ENCODE measurements around the gene ANGPT4. TPM values are rescaled to one million over a fixed set of nuclear protein-coding genes. Genes with fewer than 3 reads are reported as not detected.

ANGPT4 gene
- polyA plus RNA-seq, 1 of the 3 experiments (the other 2 are of a cell fraction), result not detected

DNA sequence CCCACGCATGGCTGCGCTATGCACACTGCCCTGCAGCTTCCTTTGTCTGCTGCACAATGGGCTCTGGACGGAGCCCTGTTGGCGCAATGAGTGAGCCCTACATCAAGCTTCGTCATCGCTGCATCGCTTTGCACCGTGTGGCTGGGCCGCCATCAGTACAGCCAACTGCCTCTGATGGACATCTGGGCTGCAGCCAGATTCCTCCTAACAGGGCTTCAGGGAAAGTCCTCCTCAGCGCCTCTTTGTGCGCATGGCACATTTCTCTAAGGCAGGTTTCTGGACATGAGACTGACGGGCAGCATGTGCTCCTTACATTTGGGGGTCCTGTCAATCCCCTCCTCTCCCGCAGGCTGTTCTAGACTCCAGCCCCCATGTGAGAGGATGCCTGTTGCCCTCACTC, 29.7 kb upstream of the ANGPT4 start:
- Histone ChIP-seq H2AFZ (ENCODE audit: low read depth) (no peak overlapping the region), H3K9me3 (no peaks in the 10 kb centered on the region), H3K4me2 (no peak overlapping the region), H3K27me3 (ENCODE audit: insufficient read depth) (no peaks in the 10 kb centered on the region), H3K79me2 (ENCODE audit: insufficient read depth) (no peaks in the 10 kb centered on the region), H4K20me1 (ENCODE audit: insufficient read depth) (no peaks in the 10 kb centered on the region), H3F3A (replicated peaks; ENCODE audit: insufficient read depth) (no peaks in the 10 kb centered on the region), H3K27ac (ENCODE audit: low read depth in 2 of 2, low read length in 1 of 2) (no peak overlapping the region), H3K4me1 (ENCODE audit: control insufficient read depth in 1 of 2, insufficient read depth in 2 of 2, low read depth in 1 of 2, low read length in 1 of 2) (peaks cover 0 to 4% of the 10 kb centered on the region in 2 experiments; a peak in 1 of 4 replicates), H3K9ac (no peak overlapping the region), H3K36me3 (replicated peaks in 1 of 2; ENCODE audit: control insufficient read depth in 1 of 2, insufficient read depth in 2 of 2, low read length in 1 of 2) (no peaks in the 10 kb centered on the region), H3K9me2 (no peaks in the 10 kb centered on the region), H3K4me3 (ENCODE audit: low read depth in 2 of 2, low read length in 1 of 2) (no peak overlapping the region)
- TF ChIP-seq RXRA (IDR thresholded peaks at IDR 0.05; ENCODE audit: borderline replicate concordance, low read depth) (no peak), CHD2 (IDR thresholded peaks at IDR 0.05; ENCODE audit: low read length, partially characterized antibody) (no peak), GATA2 (CRISPR knock-in tag; IDR thresholded peaks at IDR 0.05) (no peak), RFX5 (IDR thresholded peaks at IDR 0.05; ENCODE audit: low read length) (no peak), RAD21 (IDR thresholded peaks at IDR 0.05; ENCODE audit: low read length) (no peak), JUND (IDR thresholded peaks at IDR 0.05) (no peak), POLR2AphosphoS5 (IDR thresholded peaks at IDR 0.05; ENCODE audit: low read depth, low read length) (no peak), YY1 (IDR thresholded peaks at IDR 0.05; ENCODE audit: low read depth) (no peak), TAF1 (IDR thresholded peaks at IDR 0.05; ENCODE audit: borderline replicate concordance, low read depth, low read length) (no peak)
- TF ChIP-seq, protein P1, sequence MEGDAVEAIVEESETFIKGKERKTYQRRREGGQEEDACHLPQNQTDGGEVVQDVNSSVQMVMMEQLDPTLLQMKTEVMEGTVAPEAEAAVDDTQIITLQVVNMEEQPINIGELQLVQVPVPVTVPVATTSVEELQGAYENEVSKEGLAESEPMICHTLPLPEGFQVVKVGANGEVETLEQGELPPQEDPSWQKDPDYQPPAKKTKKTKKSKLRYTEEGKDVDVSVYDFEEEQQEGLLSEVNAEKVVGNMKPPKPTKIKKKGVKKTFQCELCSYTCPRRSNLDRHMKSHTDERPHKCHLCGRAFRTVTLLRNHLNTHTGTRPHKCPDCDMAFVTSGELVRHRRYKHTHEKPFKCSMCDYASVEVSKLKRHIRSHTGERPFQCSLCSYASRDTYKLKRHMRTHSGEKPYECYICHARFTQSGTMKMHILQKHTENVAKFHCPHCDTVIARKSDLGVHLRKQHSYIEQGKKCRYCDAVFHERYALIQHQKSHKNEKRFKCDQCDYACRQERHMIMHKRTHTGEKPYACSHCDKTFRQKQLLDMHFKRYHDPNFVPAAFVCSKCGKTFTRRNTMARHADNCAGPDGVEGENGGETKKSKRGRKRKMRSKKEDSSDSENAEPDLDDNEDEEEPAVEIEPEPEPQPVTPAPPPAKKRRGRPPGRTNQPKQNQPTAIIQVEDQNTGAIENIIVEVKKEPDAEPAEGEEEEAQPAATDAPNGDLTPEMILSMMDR (IDR thresholded peaks at IDR 0.05), result no peak
- TF ChIP-seq, protein P2, sequence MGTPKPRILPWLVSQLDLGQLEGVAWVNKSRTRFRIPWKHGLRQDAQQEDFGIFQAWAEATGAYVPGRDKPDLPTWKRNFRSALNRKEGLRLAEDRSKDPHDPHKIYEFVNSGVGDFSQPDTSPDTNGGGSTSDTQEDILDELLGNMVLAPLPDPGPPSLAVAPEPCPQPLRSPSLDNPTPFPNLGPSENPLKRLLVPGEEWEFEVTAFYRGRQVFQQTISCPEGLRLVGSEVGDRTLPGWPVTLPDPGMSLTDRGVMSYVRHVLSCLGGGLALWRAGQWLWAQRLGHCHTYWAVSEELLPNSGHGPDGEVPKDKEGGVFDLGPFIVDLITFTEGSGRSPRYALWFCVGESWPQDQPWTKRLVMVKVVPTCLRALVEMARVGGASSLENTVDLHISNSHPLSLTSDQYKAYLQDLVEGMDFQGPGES (IDR thresholded peaks at IDR 0.05; ENCODE audit: low read depth, low read length), result no peak
- TF ChIP-seq, protein P3, sequence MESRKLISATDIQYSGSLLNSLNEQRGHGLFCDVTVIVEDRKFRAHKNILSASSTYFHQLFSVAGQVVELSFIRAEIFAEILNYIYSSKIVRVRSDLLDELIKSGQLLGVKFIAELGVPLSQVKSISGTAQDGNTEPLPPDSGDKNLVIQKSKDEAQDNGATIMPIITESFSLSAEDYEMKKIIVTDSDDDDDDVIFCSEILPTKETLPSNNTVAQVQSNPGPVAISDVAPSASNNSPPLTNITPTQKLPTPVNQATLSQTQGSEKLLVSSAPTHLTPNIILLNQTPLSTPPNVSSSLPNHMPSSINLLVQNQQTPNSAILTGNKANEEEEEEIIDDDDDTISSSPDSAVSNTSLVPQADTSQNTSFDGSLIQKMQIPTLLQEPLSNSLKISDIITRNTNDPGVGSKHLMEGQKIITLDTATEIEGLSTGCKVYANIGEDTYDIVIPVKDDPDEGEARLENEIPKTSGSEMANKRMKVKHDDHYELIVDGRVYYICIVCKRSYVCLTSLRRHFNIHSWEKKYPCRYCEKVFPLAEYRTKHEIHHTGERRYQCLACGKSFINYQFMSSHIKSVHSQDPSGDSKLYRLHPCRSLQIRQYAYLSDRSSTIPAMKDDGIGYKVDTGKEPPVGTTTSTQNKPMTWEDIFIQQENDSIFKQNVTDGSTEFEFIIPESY (IDR thresholded peaks at IDR 0.05; ENCODE audit: borderline replicate concordance, low read depth), result no peak
- TF ChIP-seq, protein P4, sequence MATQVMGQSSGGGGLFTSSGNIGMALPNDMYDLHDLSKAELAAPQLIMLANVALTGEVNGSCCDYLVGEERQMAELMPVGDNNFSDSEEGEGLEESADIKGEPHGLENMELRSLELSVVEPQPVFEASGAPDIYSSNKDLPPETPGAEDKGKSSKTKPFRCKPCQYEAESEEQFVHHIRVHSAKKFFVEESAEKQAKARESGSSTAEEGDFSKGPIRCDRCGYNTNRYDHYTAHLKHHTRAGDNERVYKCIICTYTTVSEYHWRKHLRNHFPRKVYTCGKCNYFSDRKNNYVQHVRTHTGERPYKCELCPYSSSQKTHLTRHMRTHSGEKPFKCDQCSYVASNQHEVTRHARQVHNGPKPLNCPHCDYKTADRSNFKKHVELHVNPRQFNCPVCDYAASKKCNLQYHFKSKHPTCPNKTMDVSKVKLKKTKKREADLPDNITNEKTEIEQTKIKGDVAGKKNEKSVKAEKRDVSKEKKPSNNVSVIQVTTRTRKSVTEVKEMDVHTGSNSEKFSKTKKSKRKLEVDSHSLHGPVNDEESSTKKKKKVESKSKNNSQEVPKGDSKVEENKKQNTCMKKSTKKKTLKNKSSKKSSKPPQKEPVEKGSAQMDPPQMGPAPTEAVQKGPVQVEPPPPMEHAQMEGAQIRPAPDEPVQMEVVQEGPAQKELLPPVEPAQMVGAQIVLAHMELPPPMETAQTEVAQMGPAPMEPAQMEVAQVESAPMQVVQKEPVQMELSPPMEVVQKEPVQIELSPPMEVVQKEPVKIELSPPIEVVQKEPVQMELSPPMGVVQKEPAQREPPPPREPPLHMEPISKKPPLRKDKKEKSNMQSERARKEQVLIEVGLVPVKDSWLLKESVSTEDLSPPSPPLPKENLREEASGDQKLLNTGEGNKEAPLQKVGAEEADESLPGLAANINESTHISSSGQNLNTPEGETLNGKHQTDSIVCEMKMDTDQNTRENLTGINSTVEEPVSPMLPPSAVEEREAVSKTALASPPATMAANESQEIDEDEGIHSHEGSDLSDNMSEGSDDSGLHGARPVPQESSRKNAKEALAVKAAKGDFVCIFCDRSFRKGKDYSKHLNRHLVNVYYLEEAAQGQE (IDR thresholded peaks at IDR 0.05; ENCODE audit: low read depth, low read length), result no peak
- TF ChIP-seq, protein P5, sequence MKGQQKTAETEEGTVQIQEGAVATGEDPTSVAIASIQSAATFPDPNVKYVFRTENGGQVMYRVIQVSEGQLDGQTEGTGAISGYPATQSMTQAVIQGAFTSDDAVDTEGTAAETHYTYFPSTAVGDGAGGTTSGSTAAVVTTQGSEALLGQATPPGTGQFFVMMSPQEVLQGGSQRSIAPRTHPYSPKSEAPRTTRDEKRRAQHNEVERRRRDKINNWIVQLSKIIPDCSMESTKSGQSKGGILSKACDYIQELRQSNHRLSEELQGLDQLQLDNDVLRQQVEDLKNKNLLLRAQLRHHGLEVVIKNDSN (IDR thresholded peaks at IDR 0.05; ENCODE audit: borderline replicate concordance, low read depth), result no peak
- WGBS (ENCODE audit: low lambda C conversion rate), result 72% methylated on average over 13 of the region's 13 CpGs
- DNase-seq, result no peak
- ChIA-PET CTCF (interaction anchor here (5.7 kb wide), 1 partner anchor 10 kb away, joined by 40 read pairs; no protein-coding TSS in a partner anchor), POLR2A (no interaction called here)
